Naive thymus-derived CD8-positive, alpha-beta T cell (primary cell): ENCODE data around the gene MCM9. TPM values are rescaled to one million over a fixed set of nuclear protein-coding genes. Genes with fewer than 3 reads are reported as not detected.

Source experiments
- ATAC-seq, 2 donors: fragments of 150-1000 bp; cut with Tn5 transposase in 1 of 2; sonication (Bioruptor Pico), chemical (Tn5 transposase) in 1 of 2; 1 replicate in 1 of 2; 2 replicates in 1 of 2; pipeline ENCODE4 v1.10.0; 2021; ENCODE audit warnings: mild to moderate bottlenecking in 2 of 2, moderate library complexity in 2 of 2
- POLR2A ChIA-PET: fragments of 350-600 bp; sonication (Branson Sonifier 250); formaldehyde crosslinking; loops from one replicate; lab custom pipeline; 2021; ENCODE audit warnings: antibody characterized with exemption; lab: Charles Lee
- DNase-seq, 10 donors: peaks; one replicate each; pipeline versions ENCODE4 v3.0.0 to v3.0.0-alpha.2; 2020 to 2022
- H3K27ac Mint-ChIP-seq, 10 donors: one replicate each; pipeline ENCODE4 v1.8.0; 2020 to 2022; ENCODE audit warnings: mild to moderate bottlenecking in 10 of 10, mixed read lengths in 10 of 10, moderate library complexity in 4 of 10, inconsistent platforms in 1 of 10
- H3K27me3 Mint-ChIP-seq, 5 donors: one replicate each; pipeline ENCODE4 v1.8.0; 2021 to 2022; ENCODE audit warnings: mixed read lengths in 5 of 5
- H3K36me3 Mint-ChIP-seq, 3 donors: one replicate each; pipeline ENCODE4 v1.8.0; 2020 to 2022; ENCODE audit warnings: mixed read lengths in 3 of 3, mild to moderate bottlenecking in 2 of 3, inconsistent platforms in 1 of 3
- H3K4me1 Mint-ChIP-seq, 4 donors: one replicate each; pipeline ENCODE4 v1.8.0; 2021 to 2022; ENCODE audit warnings: mixed read lengths in 4 of 4
- H3K4me3 Mint-ChIP-seq, 10 donors: one replicate each; pipeline ENCODE4 v1.8.0; 2020 to 2022; ENCODE audit warnings: mild to moderate bottlenecking in 10 of 10, mixed read lengths in 10 of 10, moderate library complexity in 6 of 10, inconsistent platforms in 1 of 10
- H3K9me3 Mint-ChIP-seq, 9 donors: one replicate each; pipeline ENCODE4 v1.8.0; 2020 to 2022; ENCODE audit warnings: mixed read lengths in 9 of 9, mild to moderate bottlenecking in 3 of 9, inconsistent platforms in 1 of 9, moderate library complexity in 1 of 9
- polyA plus RNA-seq, 3 donors: library from polyadenylated mRNA; unstranded; fragments of 300-500 nt; fragmentation: Illumina TruSeq; gene quantifications; one replicate each; pipeline ENCODE4 v1.2.3, GENCODE V29; 2021
- total RNA-seq, 8 experiments: library from RNA in 2 of 8; stranded (reverse) in 2 of 8; gene quantifications; one replicate each; pipeline ENCODE4 v1.2.3 and lab custom pipeline; 2021 to 2026

The MCM9 gene
- total RNA-seq (10 to 100 TPM; 31.0 to 34.2 TPM), polyA plus RNA-seq (10 to 100 TPM in 2 of 3 donors, 1 to 10 TPM in 1; 9.3 to 12.2 (median 10.7) TPM), total RNA-seq (lab: John Stamatoyannopoulos, UW) (45.5 to 73.3 (median 55.0) reads per million in 6 experiments)

DNA sequence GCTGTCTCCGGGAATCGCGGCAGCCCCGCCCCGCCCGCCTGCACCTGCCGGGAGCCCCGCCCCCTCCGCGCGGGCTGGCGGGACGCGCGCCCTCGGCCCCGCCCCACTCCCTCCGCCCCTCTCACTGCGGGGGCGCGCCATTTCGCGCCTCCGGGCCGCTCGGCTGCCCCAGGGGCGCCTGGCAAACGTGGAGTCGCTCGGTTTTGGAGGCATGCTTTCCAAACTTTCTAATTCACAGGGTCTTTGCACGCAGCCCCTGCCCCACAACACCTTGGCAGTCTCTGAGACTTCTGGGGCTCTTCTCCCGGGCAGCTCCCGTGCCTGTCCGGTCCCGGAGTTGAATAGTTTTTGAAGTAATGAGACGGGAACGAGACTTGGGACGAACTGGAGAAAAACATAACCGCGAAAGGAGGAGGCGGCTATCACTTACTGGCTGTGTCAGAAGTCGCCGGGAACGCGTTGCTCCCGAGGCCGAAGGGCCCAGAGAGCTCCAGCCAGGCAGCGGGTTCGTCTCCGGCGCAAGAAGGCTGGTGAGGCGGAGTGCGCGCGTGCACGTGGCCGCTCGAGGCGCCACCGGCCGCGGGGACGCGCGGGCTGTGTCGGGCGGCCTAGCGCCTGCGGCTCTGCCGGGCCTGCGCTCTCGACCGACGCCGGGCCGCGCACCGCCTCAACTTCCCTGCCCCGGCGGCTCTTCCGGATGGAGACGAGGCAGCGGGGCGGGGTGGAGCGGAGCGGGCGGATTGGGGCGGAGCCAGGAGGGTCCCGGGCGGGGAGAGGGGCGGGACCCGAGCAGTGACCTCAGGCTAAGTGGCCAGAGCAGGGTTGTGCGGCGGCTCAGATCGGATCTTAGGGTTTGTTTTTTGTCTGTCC lies at the start of gene MCM9:
TSS of gene MCM9 (minus strand) at position 699 of the 870 bp plus-strand sequence. CDS start 3,436 bp downstream, outside the sequence.
- POLR2A ChIA-PET, result interaction anchor here (0.6 to 2.9 kb wide), 9 partner anchors 9 to 1292 kb away, joined by 3 to 51 read pairs (median 4); partner anchors contain the start of gene ASF1A
- Mint-ChIP-seq H3K4me3 (peak within 1 kb of the TSS; percentile 86 to 93 (median 90)), H3K27me3 (no peaks in the 10 kb centered on the region), H3K4me1 (peaks cover 15 to 55% (median 33%) of the 10 kb centered on the region in 4 donors), H3K9me3 (peaks cover 0 to 15% (median 0%) of the 10 kb centered on the region in 9 donors), H3K36me3 (peaks cover 8 to 37% (median 34%) of the 10 kb centered on the region in 3 donors), H3K27ac (peak within 1 kb of the TSS; percentile 78 to 95 (median 91))
- DNase-seq, result peak; percentile 75 to 95 (median 86)
- ATAC-seq, result peak; percentile 88 to 91

DNA sequence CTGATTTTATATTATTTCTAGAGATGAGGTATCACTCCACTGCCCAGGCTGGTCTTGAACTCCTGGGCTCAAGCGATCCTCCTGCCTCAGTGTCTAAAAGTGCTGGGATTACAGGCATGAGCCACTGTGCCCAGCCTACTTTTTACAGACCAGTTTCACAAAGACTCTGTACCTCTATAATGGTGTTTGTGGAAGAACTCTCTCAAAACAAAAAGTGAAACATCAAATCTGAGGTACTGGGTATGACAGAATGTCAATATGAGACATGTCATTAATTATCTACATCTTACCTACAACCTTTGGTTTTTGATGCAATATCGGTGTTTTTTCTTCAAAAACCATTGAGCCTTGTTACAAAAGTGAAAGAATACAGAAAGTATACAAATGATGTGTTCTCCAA lies 49.4 kb upstream of the MCM9 start:
- ATAC-seq (no peak), DNase-seq (no peak)
- peaks cover 0 to 3% (median under 1%) of the 10 kb centered on the region in 3 donors for H3K36me3 Mint-ChIP-seq
- H3K4me3 Mint-ChIP-seq, result no peak overlapping the region
- H3K27ac Mint-ChIP-seq, result peak overlapping the region in 1 of 10 donors; percentile 11
- POLR2A ChIA-PET, result no interaction called here
- H3K9me3 Mint-ChIP-seq, result no peaks in the 10 kb centered on the region
- H3K27me3 Mint-ChIP-seq, result no peaks in the 10 kb centered on the region
- no peaks in the 10 kb centered on the region for H3K4me1 Mint-ChIP-seq

DNA sequence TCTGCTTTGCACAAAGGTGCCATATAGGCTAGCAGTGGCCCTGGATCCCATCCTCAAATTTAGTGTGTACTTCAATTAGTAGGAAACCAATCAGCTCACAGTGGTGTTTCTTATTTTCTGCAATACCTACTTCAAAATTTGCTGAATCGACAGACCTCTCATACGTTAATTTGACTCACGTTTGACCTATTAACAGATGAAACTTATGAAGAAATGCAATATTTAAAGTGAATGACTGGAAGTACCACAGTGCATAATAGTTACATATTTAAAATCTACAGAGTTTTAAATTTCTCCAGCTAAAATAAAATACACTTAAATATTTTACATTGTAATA lies 47.6 kb upstream of the MCM9 start:
- H3K27ac Mint-ChIP-seq, result no peak overlapping the region
- peaks cover 0 to 10% (median 10%) of the 10 kb centered on the region in 3 donors for H3K36me3 Mint-ChIP-seq

DNA sequence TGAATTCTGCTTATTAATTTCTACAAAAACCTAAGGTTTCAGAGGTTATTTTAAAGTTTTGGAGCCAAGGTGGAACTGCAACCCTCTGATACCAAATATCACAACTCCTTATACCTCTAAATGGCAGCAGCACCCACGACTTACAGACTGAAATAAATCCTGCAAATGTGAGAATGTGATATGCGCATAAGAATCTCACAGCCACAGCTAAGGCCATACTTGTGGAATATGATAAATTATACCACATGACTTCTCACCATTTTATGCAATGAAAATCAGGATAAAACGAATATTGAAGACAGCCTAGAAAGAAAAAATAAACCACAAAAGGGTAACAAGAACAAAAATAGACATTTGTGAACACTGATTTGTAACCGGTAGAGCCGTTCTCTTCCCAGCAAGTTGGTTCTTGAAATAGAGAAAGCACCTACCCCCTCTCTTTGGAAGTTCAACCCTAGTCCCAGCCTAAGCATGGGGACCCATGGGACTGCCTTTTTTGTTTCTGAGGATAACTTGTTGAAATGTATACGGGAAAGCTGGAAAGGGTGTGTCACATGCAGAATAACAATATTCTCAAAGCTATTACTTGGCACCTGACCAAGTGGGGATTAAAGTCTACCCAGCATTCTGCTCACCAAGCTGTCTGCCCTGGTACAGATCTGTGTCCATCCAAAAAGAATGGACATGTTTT lies 47.1 kb upstream of the MCM9 start:
- Mint-ChIP-seq H3K9me3 (no peaks in the 10 kb centered on the region), H3K4me3 (no peak overlapping the region), H3K36me3 (peaks cover 0 to 10% (median 10%) of the 10 kb centered on the region in 3 donors), H3K4me1 (no peaks in the 10 kb centered on the region), H3K27me3 (no peaks in the 10 kb centered on the region), H3K27ac (no peak overlapping the region)
- POLR2A ChIA-PET, result no interaction called here
- DNase-seq, result no peak
- ATAC-seq, result no peak

More for the DNA sequence above, 47.6 kb upstream of the MCM9 start:
- Mint-ChIP-seq H3K27me3 (no peaks in the 10 kb centered on the region), H3K4me1 (no peaks in the 10 kb centered on the region), H3K9me3 (no peaks in the 10 kb centered on the region), H3K4me3 (no peak overlapping the region)
- POLR2A ChIA-PET, result no interaction called here
- ATAC-seq, result no peak
- no peak for DNase-seq

DNA sequence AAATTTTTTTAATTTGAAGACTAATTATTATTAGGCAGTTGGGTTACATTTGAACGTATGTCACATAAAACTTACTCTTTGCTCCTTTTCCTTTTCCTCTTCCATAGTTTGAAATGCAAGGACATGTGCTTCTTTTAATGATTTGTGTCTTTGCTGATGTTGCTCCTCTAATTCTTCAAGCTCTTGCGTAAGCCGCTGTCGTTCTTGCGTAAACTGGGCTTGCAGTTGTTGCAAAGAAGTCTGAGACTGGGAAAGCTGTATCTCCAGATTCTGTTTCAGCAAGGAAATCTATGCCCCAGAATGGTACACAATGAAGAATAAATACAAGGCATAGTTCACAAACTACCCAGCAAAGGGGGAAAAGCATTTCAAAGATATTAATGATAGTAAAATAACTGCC lies 45.1 kb upstream of the MCM9 start:
- H3K27ac Mint-ChIP-seq, result peak overlapping the region in 1 of 10 donors; percentile 13
- H3K9me3 Mint-ChIP-seq, result no peaks in the 10 kb centered on the region
- H3K27me3 Mint-ChIP-seq, result no peaks in the 10 kb centered on the region
- H3K36me3 Mint-ChIP-seq, result peaks cover 0 to 13% (median 10%) of the 10 kb centered on the region in 3 donors
- POLR2A ChIA-PET, result no interaction called here
- no peak for DNase-seq
- no peak overlapping the region for H3K4me3 Mint-ChIP-seq
- H3K4me1 Mint-ChIP-seq, result no peaks in the 10 kb centered on the region
- ATAC-seq, result no peak

DNA sequence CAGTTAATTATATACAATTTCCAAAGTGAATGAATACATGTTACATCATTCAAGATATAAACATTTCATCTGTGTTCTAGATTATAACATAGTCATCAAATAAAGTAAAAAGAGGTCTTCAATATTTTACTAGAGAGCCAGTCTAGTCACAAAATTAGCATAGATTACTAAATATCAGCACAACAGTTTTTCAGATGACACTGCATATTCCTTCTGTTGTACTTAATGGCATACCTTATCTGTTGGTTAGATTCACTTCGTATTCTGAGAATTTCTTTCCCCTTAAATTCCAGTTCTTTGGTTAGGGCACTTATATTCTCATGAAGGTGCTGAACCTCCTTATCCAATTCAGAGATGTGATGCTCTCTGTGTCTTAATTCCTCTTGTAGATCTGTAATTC lies 39.8 kb upstream of the MCM9 start:
- Mint-ChIP-seq H3K27ac (no peak overlapping the region), H3K4me1 (no peaks in the 10 kb centered on the region), H3K27me3 (no peaks in the 10 kb centered on the region), H3K4me3 (no peak overlapping the region), H3K9me3 (no peaks in the 10 kb centered on the region), H3K36me3 (peaks cover 0 to 12% (median 10%) of the 10 kb centered on the region in 3 donors)
- no peak for DNase-seq
- ATAC-seq, result no peak
- POLR2A ChIA-PET, result no interaction called here

DNA sequence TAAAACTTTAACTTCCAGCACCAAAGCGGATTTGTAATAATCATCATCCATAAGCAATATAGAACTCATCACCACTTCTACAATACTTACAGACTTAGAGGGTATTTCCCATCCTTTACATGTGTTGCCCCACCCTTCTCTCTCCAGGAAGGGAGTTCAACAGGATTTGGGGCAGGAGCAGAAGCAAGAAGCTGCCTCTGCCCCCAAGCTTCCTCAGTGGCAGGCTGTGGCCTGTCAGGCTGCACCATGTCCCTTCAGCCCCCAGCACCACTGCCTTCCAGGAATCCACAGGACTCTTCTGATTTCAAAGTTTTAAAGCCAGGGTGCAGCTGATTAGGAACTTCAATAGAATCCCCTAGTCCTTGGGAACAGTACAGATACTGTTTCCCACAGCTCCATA lies 36.7 kb upstream of the MCM9 start:
- no peaks in the 10 kb centered on the region for H3K4me1 Mint-ChIP-seq
- no peak for DNase-seq
- no peak overlapping the region for H3K4me3 Mint-ChIP-seq
- no peak for ATAC-seq
- peaks cover 0 to 6% (median 0%) of the 10 kb centered on the region in 3 donors for H3K36me3 Mint-ChIP-seq
- H3K27me3 Mint-ChIP-seq, result no peaks in the 10 kb centered on the region
- H3K9me3 Mint-ChIP-seq, result no peaks in the 10 kb centered on the region
- no peak overlapping the region for H3K27ac Mint-ChIP-seq
- POLR2A ChIA-PET, result no interaction called here

DNA sequence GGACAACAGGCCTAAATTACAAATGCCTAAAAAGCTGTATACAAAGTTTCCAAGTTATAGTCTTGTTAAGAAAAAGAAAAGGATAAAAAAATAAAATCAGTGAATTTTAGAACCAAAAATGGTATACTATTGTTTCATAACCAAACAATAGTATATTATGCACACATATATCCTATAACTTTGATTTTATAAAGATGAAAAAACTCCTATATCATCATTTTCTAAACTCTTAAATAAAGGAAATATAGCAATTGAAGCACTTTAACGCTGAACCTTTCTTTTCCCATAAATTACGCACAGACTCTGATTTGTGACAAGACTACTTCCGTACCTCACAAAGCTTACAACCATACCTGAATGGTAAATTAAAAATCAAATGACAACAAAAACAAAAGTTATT lies 35.9 kb upstream of the MCM9 start:
- Mint-ChIP-seq H3K27me3 (no peaks in the 10 kb centered on the region), H3K36me3 (peaks cover 0 to 4% (median 0%) of the 10 kb centered on the region in 3 donors), H3K4me3 (no peak overlapping the region), H3K27ac (no peak overlapping the region), H3K9me3 (no peaks in the 10 kb centered on the region), H3K4me1 (no peaks in the 10 kb centered on the region)
- ATAC-seq, result no peak
- no peak for DNase-seq
- POLR2A ChIA-PET, result no interaction called here

DNA sequence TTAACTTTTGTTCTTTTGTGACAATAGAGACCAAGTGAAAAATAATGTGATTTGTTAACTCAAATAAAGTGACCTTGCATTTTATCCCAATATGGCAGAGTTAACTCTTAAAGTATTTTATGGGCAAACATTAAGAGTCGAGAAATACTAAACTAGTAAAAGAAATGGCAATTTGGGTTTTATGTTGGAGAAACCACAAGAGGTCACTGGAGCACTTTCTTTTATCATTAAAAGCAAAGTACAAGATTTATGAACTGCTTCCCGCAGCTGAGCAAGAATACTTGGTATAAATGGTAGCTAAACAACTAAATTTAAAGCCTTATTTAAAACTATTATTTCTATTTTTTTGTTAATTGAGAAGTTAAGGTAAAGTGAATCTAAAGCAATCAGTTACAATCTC lies 33.5 kb upstream of the MCM9 start:
- DNase-seq (peak in 3 of 10 donors; percentile 6 to 21 (median 19)), ATAC-seq (no peak)
- no peaks in the 10 kb centered on the region for H3K27me3 Mint-ChIP-seq

DNA sequence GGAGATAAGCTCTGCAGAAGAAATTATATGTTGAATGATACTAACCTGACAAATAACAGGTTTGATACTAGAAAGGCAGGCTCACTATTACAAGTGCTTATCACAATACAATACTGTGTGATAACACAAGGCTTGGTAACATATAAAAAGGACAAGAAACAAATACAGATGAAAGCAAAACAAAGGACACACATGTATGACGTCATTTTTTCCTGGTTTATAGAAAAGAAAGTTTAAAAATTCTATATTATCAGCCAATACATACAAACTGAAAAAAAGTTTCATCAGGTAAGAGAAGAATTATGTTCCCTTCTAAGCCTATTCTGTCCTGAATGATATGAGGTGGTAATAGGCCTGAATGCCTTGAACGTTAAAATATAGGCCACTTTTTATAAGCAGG lies 32.3 kb upstream of the MCM9 start:
- Mint-ChIP-seq H3K27ac (no peak overlapping the region), H3K27me3 (no peaks in the 10 kb centered on the region), H3K4me1 (no peaks in the 10 kb centered on the region), H3K4me3 (no peak overlapping the region), H3K36me3 (peaks cover 0 to 4% (median 0%) of the 10 kb centered on the region in 3 donors), H3K9me3 (no peaks in the 10 kb centered on the region)
- no peak for ATAC-seq
- DNase-seq, result no peak
- POLR2A ChIA-PET, result no interaction called here

More for the DNA sequence above, 33.5 kb upstream of the MCM9 start:
- Mint-ChIP-seq H3K4me3 (no peak overlapping the region), H3K9me3 (no peaks in the 10 kb centered on the region), H3K36me3 (peaks cover 0 to 4% (median 0%) of the 10 kb centered on the region in 3 donors), H3K4me1 (no peaks in the 10 kb centered on the region), H3K27ac (no peak overlapping the region)
- POLR2A ChIA-PET, result no interaction called here

DNA sequence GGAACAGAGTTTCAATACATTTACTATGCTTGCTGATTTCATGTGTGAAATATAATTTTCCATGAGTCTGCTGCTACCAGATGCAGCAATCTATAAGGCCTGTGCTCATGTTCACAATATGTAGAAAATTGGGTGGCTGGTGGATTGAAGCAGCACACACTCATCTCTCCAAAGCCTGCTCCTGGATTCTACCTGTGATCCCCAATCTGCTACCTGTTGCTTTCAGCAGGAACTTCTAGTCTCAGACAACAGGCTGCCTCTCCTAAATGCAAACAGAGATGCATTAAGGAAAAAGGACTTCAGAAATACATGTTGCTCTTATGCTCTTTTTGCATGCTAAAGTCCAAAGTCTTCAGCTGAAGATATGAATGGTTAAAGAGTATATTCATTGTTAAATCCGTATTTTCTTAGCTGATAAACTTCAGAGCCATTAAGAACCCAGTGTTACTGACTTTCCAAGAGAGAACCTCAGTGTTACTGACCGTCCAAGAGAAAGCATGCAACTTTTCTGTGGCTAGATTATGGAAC lies 30.9 kb upstream of the MCM9 start:
- no peak for ATAC-seq
- Mint-ChIP-seq H3K36me3 (peaks cover 0 to 3% (median 0%) of the 10 kb centered on the region in 3 donors), H3K9me3 (no peaks in the 10 kb centered on the region), H3K4me1 (peaks cover 0 to 2% (median 0%) of the 10 kb centered on the region in 4 donors), H3K27me3 (no peaks in the 10 kb centered on the region), H3K27ac (peak overlapping the region in 1 of 10 donors; percentile 14), H3K4me3 (no peak overlapping the region)
- DNase-seq, result no peak
- POLR2A ChIA-PET, result interaction anchor here (0.7 kb wide), 1 partner anchor 145 kb away, joined by 3 read pairs; no protein-coding TSS in a partner anchor

DNA sequence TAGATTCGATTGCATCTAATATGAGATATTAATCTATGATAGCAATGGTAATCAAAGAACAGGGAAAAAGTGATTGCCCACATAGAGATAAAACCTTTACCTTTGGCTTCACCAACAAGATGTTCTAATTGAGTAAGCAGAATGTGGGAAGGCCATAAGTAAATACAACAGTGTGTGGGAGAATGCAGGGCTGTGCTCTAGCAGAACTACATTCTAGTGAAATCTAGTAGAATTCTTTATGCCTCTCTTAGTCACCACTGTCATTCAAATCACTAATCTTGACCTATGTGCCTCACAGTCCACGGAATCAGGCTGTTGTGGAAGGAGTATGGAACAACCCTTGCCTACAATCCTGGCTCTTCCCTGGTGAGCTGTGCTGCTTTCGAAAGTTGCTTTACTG lies 30.4 kb upstream of the MCM9 start:
- Mint-ChIP-seq H3K4me3 (no peak overlapping the region), H3K4me1 (peaks cover 0 to 2% (median 0%) of the 10 kb centered on the region in 4 donors), H3K27ac (no peak overlapping the region), H3K36me3 (peaks cover 0 to 3% (median 0%) of the 10 kb centered on the region in 3 donors), H3K27me3 (no peaks in the 10 kb centered on the region), H3K9me3 (no peaks in the 10 kb centered on the region)
- ATAC-seq (no peak), DNase-seq (no peak)
- POLR2A ChIA-PET, result interaction anchor here (0.7 kb wide), 1 partner anchor 145 kb away, joined by 3 read pairs; no protein-coding TSS in a partner anchor
